ENCODE results near the gene ARFRP1.

Gene ARFRP1

GRCh38 chr20:63743210-63743970 lies 35.6 kb upstream of the ARFRP1 start:
- no peak for DNase-seq (ENCODE audit: low read depth, low spot score)
- WGBS (ENCODE audit: insufficient coverage, insufficient read length), result no CpG with 5 or more reads among the region's 31 CpGs
- no peak overlapping the region for H3K27ac ChIP-seq (ENCODE audit: low read length)
- H3K4me1 ChIP-seq (ENCODE audit: control insufficient read depth, insufficient read depth, low read length), result peaks cover 3% of the 10 kb centered on the region; the same call in 1 of the 2 replicates
- H3K27me3 ChIP-seq (ENCODE audit: control insufficient read depth, insufficient read depth, low read length), result no peaks in the 10 kb centered on the region
- no peaks in the 10 kb centered on the region for H3K9me3 ChIP-seq (ENCODE audit: control insufficient read depth, insufficient read depth, low read length)
- peaks cover 5% of the 10 kb centered on the region for H3K36me3 ChIP-seq (ENCODE audit: control insufficient read depth, insufficient read depth, low read length)
- H3K4me3 ChIP-seq (ENCODE audit: low read length), result no peak overlapping the region

GRCh38 chr20:63742381-63743024 lies 34.7 kb upstream of the ARFRP1 start:
- H3K27me3 ChIP-seq (ENCODE audit: control insufficient read depth, insufficient read depth, low read length), result no peaks in the 10 kb centered on the region
- no peak overlapping the region for H3K4me3 ChIP-seq (ENCODE audit: low read length)
- H3K9me3 ChIP-seq (ENCODE audit: control insufficient read depth, insufficient read depth, low read length), result no peaks in the 10 kb centered on the region
- H3K27ac ChIP-seq (ENCODE audit: low read length), result no peak overlapping the region
- peaks cover 6% of the 10 kb centered on the region for H3K4me1 ChIP-seq (ENCODE audit: control insufficient read depth, insufficient read depth, low read length)
- H3K36me3 ChIP-seq (ENCODE audit: control insufficient read depth, insufficient read depth, low read length), result peaks cover 5% of the 10 kb centered on the region
- WGBS (ENCODE audit: insufficient coverage, insufficient read length), result no CpG with 5 or more reads among the region's 37 CpGs
- no peak for DNase-seq (ENCODE audit: low read depth, low spot score)

- WGBS (ENCODE audit: insufficient coverage, insufficient read length), result no CpG with 5 or more reads among the region's 30 CpGs
- H3K27ac ChIP-seq (ENCODE audit: low read length), result no peak overlapping the region
- H3K4me3 ChIP-seq (ENCODE audit: low read length), result no peak overlapping the region
Observed at GRCh38 chr20:63741676-63742380, 34.1 kb upstream of the ARFRP1 start.

GRCh38 chr20:63741354-63741675 lies 33.5 kb upstream of the ARFRP1 start:
- peaks cover 5% of the 10 kb centered on the region for H3K36me3 ChIP-seq (ENCODE audit: control insufficient read depth, insufficient read depth, low read length)
- no peak for DNase-seq (ENCODE audit: low read depth, low spot score)
- no peaks in the 10 kb centered on the region for H3K9me3 ChIP-seq (ENCODE audit: control insufficient read depth, insufficient read depth, low read length)
- H3K27ac ChIP-seq (ENCODE audit: low read length), result no peak overlapping the region
- H3K4me1 ChIP-seq (ENCODE audit: control insufficient read depth, insufficient read depth, low read length), result peaks cover 6% of the 10 kb centered on the region
- H3K4me3 ChIP-seq (ENCODE audit: low read length), result no peak overlapping the region; the same call in 1 of the 2 replicates
- WGBS (ENCODE audit: insufficient coverage, insufficient read length), result no CpG with 5 or more reads among the region's 6 CpGs
- H3K27me3 ChIP-seq (ENCODE audit: control insufficient read depth, insufficient read depth, low read length), result no peaks in the 10 kb centered on the region

More at GRCh38 chr20:63741676-63742380, 34.1 kb upstream of the ARFRP1 start:
- no peaks in the 10 kb centered on the region for H3K9me3 ChIP-seq (ENCODE audit: control insufficient read depth, insufficient read depth, low read length)
- H3K4me1 ChIP-seq (ENCODE audit: control insufficient read depth, insufficient read depth, low read length), result peaks cover 6% of the 10 kb centered on the region
- H3K36me3 ChIP-seq (ENCODE audit: control insufficient read depth, insufficient read depth, low read length), result peaks cover 5% of the 10 kb centered on the region
- H3K27me3 ChIP-seq (ENCODE audit: control insufficient read depth, insufficient read depth, low read length), result no peaks in the 10 kb centered on the region
- DNase-seq (ENCODE audit: low read depth, low spot score), result no peak

GRCh38 chr20:63740627-63741353 lies 33.0 kb upstream of the ARFRP1 start:
- no CpG with 5 or more reads among the region's 29 CpGs for WGBS (ENCODE audit: insufficient coverage, insufficient read length)
- Histone ChIP-seq H3K36me3 (ENCODE audit: control insufficient read depth, insufficient read depth, low read length) (peaks cover 2% of the 10 kb centered on the region; the same call in 1 of the 2 replicates), H3K9me3 (ENCODE audit: control insufficient read depth, insufficient read depth, low read length) (no peaks in the 10 kb centered on the region), H3K27me3 (ENCODE audit: control insufficient read depth, insufficient read depth, low read length) (no peaks in the 10 kb centered on the region), H3K27ac (ENCODE audit: low read length) (no peak overlapping the region), H3K4me3 (ENCODE audit: low read length) (peak overlapping the region; percentile 36; the same call in 1 of the 2 replicates), H3K4me1 (ENCODE audit: control insufficient read depth, insufficient read depth, low read length) (peaks cover 6% of the 10 kb centered on the region)
- no peak for DNase-seq (ENCODE audit: low read depth, low spot score)

GRCh38 chr20:63740070-63740626 lies 32.4 kb upstream of the ARFRP1 start:
- no peak overlapping the region for H3K27ac ChIP-seq (ENCODE audit: low read length)
- peaks cover 6% of the 10 kb centered on the region for H3K4me1 ChIP-seq (ENCODE audit: control insufficient read depth, insufficient read depth, low read length)
- no peak for DNase-seq (ENCODE audit: low read depth, low spot score)
- peaks cover 2% of the 10 kb centered on the region; the same call in 1 of the 2 replicates for H3K36me3 ChIP-seq (ENCODE audit: control insufficient read depth, insufficient read depth, low read length)
- H3K27me3 ChIP-seq (ENCODE audit: control insufficient read depth, insufficient read depth, low read length), result no peaks in the 10 kb centered on the region
- WGBS (ENCODE audit: insufficient coverage, insufficient read length), result no CpG with 5 or more reads among the region's 80 CpGs
- H3K9me3 ChIP-seq (ENCODE audit: control insufficient read depth, insufficient read depth, low read length), result no peaks in the 10 kb centered on the region
- peak overlapping the region; percentile 36; the same call in 1 of the 2 replicates for H3K4me3 ChIP-seq (ENCODE audit: low read length)

GRCh38 chr20:63739130-63740069 lies 31.6 kb upstream of the ARFRP1 start, which contains the start of gene SLC2A4RG:
TSS of gene SLC2A4RG (plus strand) at chr20:63739776. CDS start at chr20:63739913, 137 bp downstream.
- Histone ChIP-seq H3K4me1 (ENCODE audit: control insufficient read depth, insufficient read depth, low read length) (peaks cover 6% of the 10 kb centered on the region), H3K36me3 (ENCODE audit: control insufficient read depth, insufficient read depth, low read length) (peaks cover 5% of the 10 kb centered on the region; the same call in 1 of the 2 replicates), H3K4me3 (ENCODE audit: low read length) (peak within 1 kb of the TSS; percentile 36; the same call in 1 of the 2 replicates), H3K27me3 (ENCODE audit: control insufficient read depth, insufficient read depth, low read length) (no peaks in the 10 kb centered on the region), H3K9me3 (ENCODE audit: control insufficient read depth, insufficient read depth, low read length) (no peaks in the 10 kb centered on the region), H3K27ac (ENCODE audit: low read length) (no peak within 1 kb of the TSS)
- DNase-seq (ENCODE audit: low read depth, low spot score), result no peak
- no CpG with 5 or more reads among the region's 136 CpGs for WGBS (ENCODE audit: insufficient coverage, insufficient read length)

GRCh38 chr20:63738687-63739129 lies 30.9 kb upstream of the ARFRP1 start:
- Histone ChIP-seq H3K36me3 (ENCODE audit: control insufficient read depth, insufficient read depth, low read length) (peaks cover 5% of the 10 kb centered on the region; the same call in 1 of the 2 replicates), H3K27ac (ENCODE audit: low read length) (no peak overlapping the region), H3K9me3 (ENCODE audit: control insufficient read depth, insufficient read depth, low read length) (no peaks in the 10 kb centered on the region), H3K4me1 (ENCODE audit: control insufficient read depth, insufficient read depth, low read length) (peaks cover 6% of the 10 kb centered on the region), H3K4me3 (ENCODE audit: low read length) (no peak overlapping the region), H3K27me3 (ENCODE audit: control insufficient read depth, insufficient read depth, low read length) (no peaks in the 10 kb centered on the region)
- DNase-seq (ENCODE audit: low read depth, low spot score), result no peak
- no CpG with 5 or more reads among the region's 26 CpGs for WGBS (ENCODE audit: insufficient coverage, insufficient read length)

Measured in iPS DF 6.9 (cell line).